ENCODE data around the gene PNMA5.

The PNMA5 gene

GRCh38 chrX:152960115-152960514 lies 33.8 kb downstream of the PNMA5 start:
- Histone ChIP-seq H3K4me3 (ENCODE audit: control insufficient read depth in 1 of 7, extremely low read depth in 1 of 7, insufficient read depth in 4 of 7, low read depth in 2 of 7, low read length in 6 of 7) (no peak overlapping the region), H3K9me3 (ENCODE audit: control extremely low read depth in 1 of 5, control insufficient read depth in 4 of 5, insufficient read depth in 2 of 5, low read depth in 1 of 5, low read length in 4 of 5) (no peaks in the 10 kb centered on the region), H3K4me1 (ENCODE audit: control extremely low read depth in 1 of 4, control insufficient read depth in 4 of 4, insufficient read depth in 4 of 4, low read length in 3 of 4) (peaks cover 0 to 6% (median 5%) of the 10 kb centered on the region in 4 experiments), H3K27me3 (replicated peaks in 2 of 5; ENCODE audit: control insufficient read depth in 4 of 5, insufficient read depth in 5 of 5, low read length in 4 of 5) (peaks cover 0 to under 1% (median 0%) of the 10 kb centered on the region in 5 experiments), H3K36me3 (ENCODE audit: control insufficient read depth in 4 of 4, insufficient read depth in 4 of 4, low read length in 3 of 4) (peaks cover 0 to 9% (median 0%) of the 10 kb centered on the region in 4 experiments), H3K27ac (ENCODE audit: insufficient read depth in 1 of 2, low read depth in 1 of 2, low read length in 2 of 2, poor library complexity in 1 of 2, severe bottlenecking in 2 of 2) (no peak overlapping the region)
- CTCF ChIA-PET = interaction anchor here (0.7 to 1.6 kb wide), 5 partner anchors 8 to 505 kb away, joined by 3 to 5 read pairs (median 3); no protein-coding TSS in a partner anchor
- WGBS (ENCODE audit: insufficient coverage) = 100% methylated on average over 1 of the region's 1 CpG
- POLR2A ChIA-PET = no interaction called here
- DNase-seq = no peak

GRCh38 chrX:152959626-152960025 lies 34.3 kb downstream of the PNMA5 start:
- CTCF ChIA-PET = interaction anchor here (0.7 to 2.0 kb wide), 6 partner anchors 12 to 548 kb away, joined by 3 to 7 read pairs (median 3); no protein-coding TSS in a partner anchor
- Histone ChIP-seq H3K36me3 (ENCODE audit: control insufficient read depth in 4 of 4, insufficient read depth in 4 of 4, low read length in 3 of 4) (peaks cover 0 to 9% (median 0%) of the 10 kb centered on the region in 4 experiments), H3K4me1 (ENCODE audit: control extremely low read depth in 1 of 4, control insufficient read depth in 4 of 4, insufficient read depth in 4 of 4, low read length in 3 of 4) (peaks cover 0 to 6% (median 5%) of the 10 kb centered on the region in 4 experiments), H3K4me3 (ENCODE audit: control insufficient read depth in 1 of 7, extremely low read depth in 1 of 7, insufficient read depth in 4 of 7, low read depth in 2 of 7, low read length in 6 of 7) (no peak overlapping the region), H3K27ac (ENCODE audit: insufficient read depth in 1 of 2, low read depth in 1 of 2, low read length in 2 of 2, poor library complexity in 1 of 2, severe bottlenecking in 2 of 2) (no peak overlapping the region), H3K9me3 (ENCODE audit: control extremely low read depth in 1 of 5, control insufficient read depth in 4 of 5, insufficient read depth in 2 of 5, low read depth in 1 of 5, low read length in 4 of 5) (no peaks in the 10 kb centered on the region), H3K27me3 (replicated peaks in 2 of 5; ENCODE audit: control insufficient read depth in 4 of 5, insufficient read depth in 5 of 5, low read length in 4 of 5) (no peaks in the 10 kb centered on the region)
- no peak for DNase-seq
- POLR2A ChIA-PET = no interaction called here
- WGBS (ENCODE audit: insufficient coverage) = 74% methylated on average over 4 of the region's 6 CpGs

GRCh38 chrX:152958524-152959465 lies 35.1 kb downstream of the PNMA5 start:
- Histone ChIP-seq H3K27ac (ENCODE audit: insufficient read depth in 1 of 2, low read depth in 1 of 2, low read length in 2 of 2, poor library complexity in 1 of 2, severe bottlenecking in 2 of 2) (peak overlapping the region in 1 of 2 experiments; percentile 53), H3K4me1 (ENCODE audit: control extremely low read depth in 1 of 4, control insufficient read depth in 4 of 4, insufficient read depth in 4 of 4, low read length in 3 of 4) (peaks cover 0 to 6% (median 5%) of the 10 kb centered on the region in 4 experiments), H3K4me3 (ENCODE audit: control insufficient read depth in 1 of 7, extremely low read depth in 1 of 7, insufficient read depth in 4 of 7, low read depth in 2 of 7, low read length in 6 of 7) (peak overlapping the region in 4 of 7 experiments; percentile 15 to 42 (median 36)), H3K36me3 (ENCODE audit: control insufficient read depth in 4 of 4, insufficient read depth in 4 of 4, low read length in 3 of 4) (peaks cover 0 to 4% (median 0%) of the 10 kb centered on the region in 4 experiments), H3K9me3 (ENCODE audit: control extremely low read depth in 1 of 5, control insufficient read depth in 4 of 5, insufficient read depth in 2 of 5, low read depth in 1 of 5, low read length in 4 of 5) (no peaks in the 10 kb centered on the region), H3K27me3 (replicated peaks in 2 of 5; ENCODE audit: control insufficient read depth in 4 of 5, insufficient read depth in 5 of 5, low read length in 4 of 5) (peaks cover 0 to 5% (median 0%) of the 10 kb centered on the region in 5 experiments)
- CTCF ChIA-PET = interaction anchor here (0.7 to 2.0 kb wide), 4 partner anchors 15 to 548 kb away, joined by 3 to 7 read pairs (median 4); no protein-coding TSS in a partner anchor
- 39% methylated on average over 47 of the region's 53 CpGs for WGBS (ENCODE audit: insufficient coverage)
- POLR2A ChIA-PET = no interaction called here
- peak; percentile 88 to 94 (median 94) for DNase-seq

DNA sequence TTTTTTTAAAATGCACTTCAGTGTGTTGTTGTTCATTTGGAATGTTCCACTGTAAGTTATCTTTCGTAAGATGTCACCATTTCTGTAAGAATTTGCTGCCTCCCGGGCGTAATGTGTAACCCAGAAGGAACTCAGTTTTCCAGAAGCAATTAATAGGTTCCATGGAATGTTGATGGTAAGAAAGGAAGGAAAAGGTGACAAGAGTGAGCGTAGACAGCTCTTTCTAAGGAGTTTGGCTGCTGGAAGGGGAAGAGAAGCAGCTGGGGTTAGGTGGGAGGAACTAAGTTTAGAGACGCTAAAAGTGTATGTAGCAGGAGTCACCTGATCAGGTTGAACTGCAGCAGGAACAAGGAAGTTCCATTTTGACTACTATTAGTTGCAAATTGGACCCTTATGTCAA lies 35.9 kb downstream of the PNMA5 start:
- H3K36me3 ChIP-seq (ENCODE audit: control insufficient read depth in 4 of 4, insufficient read depth in 4 of 4, low read length in 3 of 4) = peaks cover 0 to 3% (median 0%) of the 10 kb centered on the region in 4 experiments
- H3K4me3 ChIP-seq (ENCODE audit: control insufficient read depth in 1 of 7, extremely low read depth in 1 of 7, insufficient read depth in 4 of 7, low read depth in 2 of 7, low read length in 6 of 7) = peak overlapping the region in 3 of 7 experiments; percentile 15 to 42 (median 33)
- ChIA-PET CTCF (interaction anchor here (0.7 to 2.0 kb wide), 2 partner anchors 454 to 549 kb away, joined by 3 to 7 read pairs; no protein-coding TSS in a partner anchor), POLR2A (no interaction called here)
- peaks cover 0 to 6% (median 5%) of the 10 kb centered on the region in 4 experiments for H3K4me1 ChIP-seq (ENCODE audit: control extremely low read depth in 1 of 4, control insufficient read depth in 4 of 4, insufficient read depth in 4 of 4, low read length in 3 of 4)
- WGBS (ENCODE audit: insufficient coverage) = 72% methylated on average over 4 of the region's 5 CpGs
- H3K9me3 ChIP-seq (ENCODE audit: control extremely low read depth in 1 of 5, control insufficient read depth in 4 of 5, insufficient read depth in 2 of 5, low read depth in 1 of 5, low read length in 4 of 5) = no peaks in the 10 kb centered on the region
- peak; percentile 18 to 75 (median 60) for DNase-seq
- peaks cover 0 to 7% (median 0%) of the 10 kb centered on the region in 5 experiments for H3K27me3 ChIP-seq (replicated peaks in 2 of 5; ENCODE audit: control insufficient read depth in 4 of 5, insufficient read depth in 5 of 5, low read length in 4 of 5)
- peak overlapping the region in 1 of 2 experiments; percentile 53 for H3K27ac ChIP-seq (ENCODE audit: insufficient read depth in 1 of 2, low read depth in 1 of 2, low read length in 2 of 2, poor library complexity in 1 of 2, severe bottlenecking in 2 of 2)

- no peak for DNase-seq
- ChIA-PET POLR2A (no interaction called here), CTCF (no interaction called here)
- H3K36me3 ChIP-seq (ENCODE audit: control insufficient read depth in 4 of 4, insufficient read depth in 4 of 4, low read length in 3 of 4) = peaks cover 0 to 16% (median 0%) of the 10 kb centered on the region in 4 experiments
- H3K4me1 ChIP-seq (ENCODE audit: control extremely low read depth in 1 of 4, control insufficient read depth in 4 of 4, insufficient read depth in 4 of 4, low read length in 3 of 4) = no peaks in the 10 kb centered on the region
- no peak overlapping the region for H3K4me3 ChIP-seq (ENCODE audit: control insufficient read depth in 1 of 7, extremely low read depth in 1 of 7, insufficient read depth in 4 of 7, low read depth in 2 of 7, low read length in 6 of 7)
- WGBS (ENCODE audit: insufficient coverage) = 91% methylated on average over 5 of the region's 6 CpGs
- no peak overlapping the region for H3K27ac ChIP-seq (ENCODE audit: insufficient read depth in 1 of 2, low read depth in 1 of 2, low read length in 2 of 2, poor library complexity in 1 of 2, severe bottlenecking in 2 of 2)
- peaks cover 0 to 32% (median 0%) of the 10 kb centered on the region in 5 experiments for H3K27me3 ChIP-seq (replicated peaks in 2 of 5; ENCODE audit: control insufficient read depth in 4 of 5, insufficient read depth in 5 of 5, low read length in 4 of 5)
- no peaks in the 10 kb centered on the region for H3K9me3 ChIP-seq (ENCODE audit: control extremely low read depth in 1 of 5, control insufficient read depth in 4 of 5, insufficient read depth in 2 of 5, low read depth in 1 of 5, low read length in 4 of 5)
Measured at GRCh38 chrX:152950786-152951185, 43.1 kb downstream of the PNMA5 start.

DNA sequence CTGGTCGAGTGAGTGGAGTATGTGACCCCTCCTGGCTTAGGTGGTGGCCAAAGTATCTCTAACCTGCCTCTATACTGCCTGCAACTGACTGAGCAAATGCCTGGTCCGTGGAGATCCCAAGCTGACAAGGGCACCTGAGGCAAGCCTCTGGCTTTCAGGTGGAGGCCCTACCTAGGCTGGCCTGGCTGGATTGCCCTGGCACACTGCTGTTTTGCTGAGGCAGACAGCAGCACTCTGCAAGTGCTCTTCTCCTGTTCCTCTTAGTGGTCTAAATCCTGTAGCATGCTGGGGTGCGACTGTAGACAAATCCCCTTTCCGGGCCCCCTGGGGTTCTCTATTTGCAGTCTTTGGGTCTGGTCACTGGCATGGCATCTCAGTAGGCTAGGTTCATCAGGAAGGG lies 44.8 kb downstream of the PNMA5 start:
- ChIA-PET CTCF (no interaction called here), POLR2A (no interaction called here)
- WGBS (ENCODE audit: insufficient coverage) = 64% methylated on average over 4 of the region's 4 CpGs
- Histone ChIP-seq H3K4me1 (ENCODE audit: control extremely low read depth in 1 of 4, control insufficient read depth in 4 of 4, insufficient read depth in 4 of 4, low read length in 3 of 4) (no peaks in the 10 kb centered on the region), H3K27me3 (replicated peaks in 2 of 5; ENCODE audit: control insufficient read depth in 4 of 5, insufficient read depth in 5 of 5, low read length in 4 of 5) (peaks cover 0 to 30% (median 0%) of the 10 kb centered on the region in 5 experiments), H3K27ac (ENCODE audit: insufficient read depth in 1 of 2, low read depth in 1 of 2, low read length in 2 of 2, poor library complexity in 1 of 2, severe bottlenecking in 2 of 2) (no peak overlapping the region), H3K4me3 (ENCODE audit: control insufficient read depth in 1 of 7, extremely low read depth in 1 of 7, insufficient read depth in 4 of 7, low read depth in 2 of 7, low read length in 6 of 7) (no peak overlapping the region), H3K36me3 (ENCODE audit: control insufficient read depth in 4 of 4, insufficient read depth in 4 of 4, low read length in 3 of 4) (peaks cover 0 to 20% (median 0%) of the 10 kb centered on the region in 4 experiments), H3K9me3 (ENCODE audit: control extremely low read depth in 1 of 5, control insufficient read depth in 4 of 5, insufficient read depth in 2 of 5, low read depth in 1 of 5, low read length in 4 of 5) (no peaks in the 10 kb centered on the region)
- no peak for DNase-seq

Data from common myeloid progenitor, CD34-positive (primary cell).